Stimulated activated CD4-positive, alpha-beta T cell treated with anti-CD3 and anti-CD28 coated beads, Interleukin-15, amount 100 ng/mL, for 48 hours (primary cell): ENCODE data around the gene NR3C1.

Source experiments
- DNase-seq, 2 donors: peaks; one replicate each; pipeline ENCODE4 v3.0.0-alpha.2; 2020; ENCODE audit warnings: low read depth in 2 of 2

NR3C1 gene

DNA sequence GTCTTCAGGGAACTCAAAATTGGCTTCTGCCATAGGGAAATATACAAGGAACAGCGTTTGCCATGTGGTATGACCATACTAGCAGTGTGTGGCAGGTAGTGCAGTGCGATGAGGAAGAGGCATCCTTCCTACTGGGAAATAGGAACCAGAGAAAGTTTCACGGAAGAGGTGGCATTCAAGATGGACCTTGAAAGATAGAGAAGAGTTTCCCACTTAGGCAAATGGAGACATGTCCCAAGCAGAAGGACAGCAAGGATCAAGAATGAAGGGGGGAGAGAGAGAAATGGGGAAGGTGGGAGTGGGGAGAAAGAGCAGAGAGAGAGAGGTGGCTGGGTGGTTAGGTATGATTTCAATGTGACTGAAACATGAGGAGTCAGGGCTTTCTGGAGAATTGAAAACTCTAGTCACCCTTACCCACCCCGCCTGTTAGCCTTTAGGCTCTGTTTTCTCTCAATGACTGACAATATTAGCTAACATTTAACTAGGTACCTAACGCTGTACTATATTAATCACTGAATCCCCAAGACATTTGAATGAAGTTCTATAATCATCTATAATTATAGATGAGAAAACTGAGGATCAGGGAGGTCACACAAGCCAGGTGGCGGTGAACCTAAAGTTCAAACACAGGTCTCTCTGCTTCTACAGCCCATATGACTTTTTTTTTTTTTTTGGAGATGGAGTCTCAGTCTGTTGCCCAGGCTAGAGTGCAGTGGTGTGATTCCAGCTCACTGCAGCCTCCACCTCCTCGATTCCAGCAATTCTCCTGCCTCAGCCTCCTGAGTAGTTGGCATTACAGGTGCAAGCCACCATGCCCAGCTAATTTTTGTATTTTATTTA, 171.3 kb downstream of the NR3C1 start:
- no peak for DNase-seq

DNA sequence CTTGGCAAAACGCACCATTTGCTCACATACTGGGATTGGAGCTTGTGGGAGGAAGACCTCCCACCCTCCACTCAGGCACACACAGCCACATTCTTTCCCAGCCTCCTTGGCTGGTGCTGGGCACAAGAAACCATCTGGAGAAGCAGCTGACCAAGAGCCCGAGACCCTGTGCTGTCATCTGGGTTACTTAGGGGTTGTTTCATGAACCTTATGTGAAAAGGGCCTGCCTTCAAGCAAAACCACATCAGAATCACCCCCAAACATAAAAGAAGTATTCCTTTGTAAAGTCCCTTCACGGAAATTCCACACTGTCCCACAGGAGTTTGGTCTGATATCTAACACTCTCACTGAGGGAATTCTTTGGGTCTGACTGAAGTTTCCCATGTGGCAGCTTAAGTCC, 172.1 kb downstream of the NR3C1 start:
- no peak for DNase-seq

DNA sequence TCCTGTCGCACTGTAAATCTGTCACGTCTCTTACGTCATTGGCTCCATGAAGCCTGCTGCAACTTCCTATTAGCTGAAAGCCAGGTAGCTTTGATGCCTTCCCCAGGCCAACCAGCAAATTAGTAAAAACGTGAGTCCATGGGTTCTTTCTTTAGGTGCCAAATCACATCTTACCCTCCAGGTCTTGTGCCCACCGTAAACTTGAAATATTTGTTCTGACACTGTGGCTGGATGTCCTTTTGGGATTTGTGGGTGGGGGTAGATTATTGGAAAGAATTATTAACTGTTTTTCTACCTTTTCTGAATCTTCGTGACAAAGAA, 172.8 kb downstream of the NR3C1 start:
- DNase-seq = no peak

DNA sequence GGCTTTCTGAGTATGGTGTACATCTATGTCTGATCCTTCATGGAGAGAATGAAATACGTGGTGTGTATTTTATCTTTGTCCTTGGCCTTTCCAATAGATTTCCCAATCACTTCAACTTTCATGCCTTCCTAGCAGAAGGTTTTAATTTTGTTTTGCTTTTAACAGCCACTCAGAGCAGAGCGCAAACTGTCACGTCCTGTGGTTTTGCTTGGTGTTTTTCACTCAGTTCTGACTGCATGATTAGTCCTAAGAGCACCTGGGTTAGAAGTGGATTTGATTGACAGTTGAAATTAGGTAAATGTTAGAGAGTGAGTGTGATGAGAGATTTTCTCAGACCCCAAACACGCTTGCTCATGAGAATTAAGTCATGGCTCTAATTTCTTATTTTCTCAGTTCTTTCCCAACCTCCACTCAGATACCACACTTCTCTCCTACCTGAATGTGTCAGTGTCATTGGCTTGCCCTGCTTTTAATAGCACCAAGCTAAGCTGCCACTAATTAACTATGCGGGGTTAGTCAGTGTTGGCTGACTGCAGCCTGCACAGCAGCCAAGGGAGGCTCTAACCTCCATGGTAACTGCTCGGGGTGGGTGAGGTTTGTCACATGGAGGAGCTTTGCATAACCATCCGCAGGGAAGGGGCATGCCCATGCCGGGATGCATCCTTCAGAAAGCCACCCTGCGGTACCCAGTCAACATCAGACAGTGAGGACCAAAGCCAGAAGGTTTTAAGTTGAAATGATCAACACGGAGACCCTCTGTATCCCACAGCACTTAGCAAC, 173.4 kb downstream of the NR3C1 start:
- DNase-seq = no peak

DNA sequence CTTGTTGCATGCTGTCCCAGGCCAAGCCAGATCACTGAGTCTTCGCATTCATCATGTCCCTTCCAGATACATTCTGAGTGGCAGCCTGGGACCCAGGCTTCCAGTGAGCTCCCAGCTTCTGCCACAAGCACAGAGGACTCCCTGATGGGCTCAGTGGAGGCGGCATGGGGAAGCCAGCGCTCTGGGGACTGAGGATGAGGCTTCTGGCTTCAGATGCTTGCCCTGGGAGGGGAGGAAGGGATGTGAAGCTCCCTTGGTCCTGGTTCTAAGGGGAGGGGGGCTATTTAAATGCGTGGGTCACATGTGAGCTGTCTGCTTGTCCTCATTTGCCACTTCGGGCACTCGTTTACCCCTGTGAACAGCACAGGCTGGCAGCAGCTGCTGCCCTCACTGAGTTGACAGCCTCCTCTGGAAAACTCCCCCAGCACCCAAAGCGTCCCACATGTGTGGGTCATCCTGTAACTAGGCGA, 174.0 kb downstream of the NR3C1 start:
- DNase-seq = no peak

DNA sequence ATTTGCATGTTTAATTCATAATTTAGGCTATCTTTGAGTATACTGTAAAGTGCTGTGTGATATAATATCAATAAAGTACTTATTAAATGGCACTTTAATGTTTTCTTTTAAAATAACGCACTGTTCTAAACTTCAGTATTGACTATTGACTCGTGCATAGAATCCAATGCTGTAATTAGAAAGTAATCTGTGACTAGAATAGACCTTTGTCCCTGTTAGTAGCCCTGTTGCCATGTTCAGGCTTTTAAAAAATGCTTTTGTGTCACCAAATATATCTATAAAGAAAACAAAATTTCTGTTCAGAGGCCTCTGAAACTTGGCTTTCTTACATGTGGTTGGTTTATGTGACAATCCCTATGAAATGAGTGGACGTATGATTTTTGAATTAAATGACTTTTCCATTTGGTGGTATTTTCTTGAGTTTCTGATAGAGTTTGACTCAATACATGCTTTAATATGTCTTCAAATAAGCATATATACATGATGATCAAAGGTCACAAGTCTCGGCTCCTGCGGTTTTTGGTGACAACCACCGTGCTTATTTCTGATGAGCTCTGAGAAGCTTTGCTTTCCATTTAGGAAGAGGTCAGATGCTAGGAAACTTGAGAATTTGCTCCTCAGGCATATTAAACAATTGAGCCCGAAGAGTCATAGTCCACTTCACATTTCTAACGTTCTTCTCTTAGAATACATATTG, 174.7 kb downstream of the NR3C1 start:
- no peak for DNase-seq
